SK-N-SH treated with all-trans-retinoic acid at 6 μM for 48 hours (cell line): ENCODE results near the gene ALG8.

Source experiments
- ATAC-seq: fragments of 200-7000 bp; cut with Tn5 transposase; 3 replicates; pipeline ENCODE4 v1.9.1; 2020; ENCODE audit warnings: mild to moderate bottlenecking, moderate library complexity
- ARNTL ChIP-seq: fragments of 450-650 bp; formaldehyde crosslinking; IDR thresholded peaks from 2 replicates; pipeline ENCODE4 v1.5.0; 2020; ENCODE audit warnings: low read depth, mild to moderate bottlenecking, moderate library complexity, borderline replicate concordance
- BACH2 ChIP-seq: fragments of 250-450 bp; sonication (Bioruptor Pico); IDR thresholded peaks from 2 replicates; pipeline ENCODE4 v1.9.0; 2021; ENCODE audit warnings: mild to moderate bottlenecking, borderline replicate concordance
- CSDC2 ChIP-seq: fragments of 250-450 bp; sonication (Bioruptor Pico); IDR thresholded peaks from 2 replicates; pipeline ENCODE4 v1.5.0; 2020; ENCODE audit warnings: mild to moderate bottlenecking, moderate library complexity
- ESRRG ChIP-seq: fragments of 250-450 bp; sonication (Bioruptor Pico); IDR thresholded peaks from 2 replicates; pipeline ENCODE4 v1.6.1; 2021; ENCODE audit warnings: mild to moderate bottlenecking
- GLIS3 ChIP-seq: fragments of 250-450 bp; sonication (Bioruptor Pico); IDR thresholded peaks from 2 replicates; pipeline ENCODE4 v1.5.0; 2020; ENCODE audit warnings: mild to moderate bottlenecking, moderate library complexity
- ISL1 ChIP-seq: fragments of 250-450 bp; sonication (Bioruptor Pico); IDR thresholded peaks from 2 replicates; pipeline ENCODE4 v2.1.2; 2022; ENCODE audit warnings: mild to moderate bottlenecking, moderate library complexity
- OSR1 ChIP-seq: fragments of 250-450 bp; sonication (Bioruptor Pico); IDR thresholded peaks from 2 replicates; pipeline ENCODE4 v1.8.0; 2022; ENCODE audit warnings: moderate library complexity, mild to moderate bottlenecking, inconsistent platforms
- PATZ1 ChIP-seq: fragments of 250-450 bp; sonication (Bioruptor Pico); IDR thresholded peaks from 2 replicates; pipeline ENCODE4 v1.8.0; 2020; ENCODE audit warnings: mild to moderate bottlenecking, moderate library complexity, borderline replicate concordance
- PPARA ChIP-seq: fragments of 250-450 bp; sonication (Bioruptor Pico); IDR thresholded peaks from 2 replicates; pipeline ENCODE4 v1.5.0; 2020; ENCODE audit warnings: mild to moderate bottlenecking, borderline replicate concordance
- RARB ChIP-seq: fragments of 250-450 bp; sonication (Bioruptor Pico); IDR thresholded peaks from 2 replicates; pipeline ENCODE4 v1.8.0; 2021; ENCODE audit warnings: mild to moderate bottlenecking, moderate library complexity
- SNAI2 ChIP-seq: fragments of 250-450 bp; sonication (Bioruptor Pico); IDR thresholded peaks from 2 replicates; pipeline ENCODE4 v1.5.0; 2020; ENCODE audit warnings: mild to moderate bottlenecking, moderate library complexity
- TCF4 ChIP-seq: fragments of 250-450 bp; sonication (Bioruptor Pico); IDR thresholded peaks from 2 replicates; pipeline ENCODE4 v1.8.0; 2021; ENCODE audit warnings: mild to moderate bottlenecking, moderate library complexity, borderline replicate concordance
- TOX ChIP-seq: fragments of 250-450 bp; sonication (Bioruptor Pico); IDR thresholded peaks from 2 replicates; pipeline ENCODE4 v1.8.0; 2021; ENCODE audit warnings: mild to moderate bottlenecking, moderate library complexity, borderline replicate concordance
- TSHZ2 ChIP-seq: fragments of 250-450 bp; sonication (Bioruptor Pico); IDR thresholded peaks from 2 replicates; pipeline ENCODE4 v1.5.0; 2020; ENCODE audit warnings: mild to moderate bottlenecking, moderate library complexity
- ZC3H10 ChIP-seq: fragments of 250-450 bp; sonication (Bioruptor Pico); IDR thresholded peaks from 2 replicates; pipeline ENCODE4 v1.5.1; 2021; ENCODE audit warnings: mild to moderate bottlenecking, moderate library complexity
- ZFP3 ChIP-seq: fragments of 250-450 bp; sonication (Bioruptor Pico); IDR thresholded peaks from 2 replicates; pipeline ENCODE4 v1.5.0; 2020; ENCODE audit warnings: mild to moderate bottlenecking, moderate library complexity
- ZFP30 ChIP-seq: fragments of 450-650 bp; formaldehyde crosslinking; IDR thresholded peaks from 2 replicates; pipeline ENCODE4 v1.5.0; 2022; ENCODE audit warnings: mild to moderate bottlenecking, moderate library complexity
- ZNF565 ChIP-seq: fragments of 450-650 bp; formaldehyde crosslinking; conservative IDR thresholded peaks from 2 replicates; pipeline ENCODE4 v1.5.0; 2020; ENCODE audit warnings: low read depth, mild to moderate bottlenecking, moderate library complexity
- ZNF70 ChIP-seq: fragments of 450-650 bp; formaldehyde crosslinking; IDR thresholded peaks from 2 replicates; pipeline ENCODE4 v1.5.0; 2020; ENCODE audit warnings: mild to moderate bottlenecking, moderate library complexity
- ZNF8 ChIP-seq: fragments of 450-650 bp; formaldehyde crosslinking; IDR thresholded peaks from 2 replicates; pipeline ENCODE4 v1.5.0; 2020; ENCODE audit warnings: mild to moderate bottlenecking, moderate library complexity
- TF ChIP-seq, protein P1 (sequence below): fragments of 250-450 bp; sonication (Bioruptor Pico); IDR thresholded peaks from 2 replicates; pipeline ENCODE4 v1.5.1; 2021; ENCODE audit warnings: mild to moderate bottlenecking, moderate library complexity
- TF ChIP-seq, protein P2 (sequence below): fragments of 250-450 bp; sonication (Bioruptor Pico); IDR thresholded peaks from 2 replicates; pipeline ENCODE4 v1.8.0; 2021; ENCODE audit warnings: low read depth, mild to moderate bottlenecking, moderate library complexity, borderline replicate concordance

Gene ALG8

DNA sequence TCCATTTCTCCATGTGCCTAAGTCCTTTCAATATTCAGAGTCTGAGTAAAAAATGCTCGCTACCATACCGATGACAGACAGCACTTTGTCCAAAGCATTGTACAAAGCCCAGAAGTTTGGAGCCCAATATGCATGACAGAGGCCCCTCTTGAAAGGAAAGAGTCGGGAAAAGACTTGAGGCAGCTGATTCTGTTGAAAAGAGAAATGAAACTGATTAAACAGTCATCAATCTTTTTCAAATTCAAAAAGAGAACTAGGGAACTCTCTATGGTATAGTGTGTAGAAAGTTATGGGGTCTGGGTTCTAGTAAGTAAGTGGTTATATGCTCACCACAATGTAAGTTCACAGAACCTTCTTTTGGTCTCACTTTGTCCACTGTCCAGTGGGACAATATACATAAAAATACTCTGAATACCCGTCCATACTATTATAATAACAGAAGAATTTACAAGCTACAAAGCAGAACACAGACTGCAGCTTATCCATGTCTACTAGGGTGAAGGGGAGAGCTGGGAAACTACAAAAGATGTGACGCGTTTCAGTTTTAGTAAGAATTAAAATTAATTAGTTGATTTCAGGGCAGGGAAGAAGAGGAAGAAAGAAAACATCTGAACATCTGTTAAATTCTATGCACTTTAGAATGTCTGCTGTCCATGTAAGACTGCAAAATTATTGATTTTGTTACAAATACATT, 26.7 kb downstream of the ALG8 start (continued):
- TF ChIP-seq CSDC2 (CRISPR knock-in tag) = no peak
- TF ChIP-seq, all 23 proteins: peak for 0

GRCh38 chr11:78111298-78111697, 28.1 kb downstream of the ALG8 start:
- TF ChIP-seq ZFP3 (no peak), ISL1 (CRISPR knock-in tag) (no peak), CSDC2 (CRISPR knock-in tag) (no peak), ESRRG (no peak), ARNTL (CRISPR knock-in tag) (no peak), PPARA (no peak)
- ATAC-seq = no peak

DNA sequence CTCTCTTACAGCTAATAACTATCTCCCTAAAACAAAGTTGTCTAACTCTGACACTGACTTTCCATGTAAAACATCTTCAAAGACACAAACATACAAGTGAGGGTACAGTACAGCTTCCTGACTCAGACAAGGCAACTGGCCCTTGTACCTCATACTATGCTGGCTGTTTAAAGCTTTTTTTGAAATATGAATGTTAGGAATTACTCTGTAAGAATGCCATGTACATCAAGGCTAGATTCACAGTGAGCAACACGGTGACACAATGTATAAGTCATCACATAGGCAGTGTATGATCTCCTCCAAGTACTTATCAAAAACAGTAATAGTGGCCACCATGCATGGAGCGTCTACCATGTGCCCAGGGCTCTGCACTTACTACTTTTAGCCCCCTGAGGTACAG, 28.6 kb downstream of the ALG8 start:
- TF ChIP-seq ZNF70 (CRISPR knock-in tag) = no peak
- TF ChIP-seq PATZ1 (CRISPR knock-in tag) = no peak
- no peak for TF ChIP-seq CSDC2 (CRISPR knock-in tag)
- TF ChIP-seq TCF4 (CRISPR knock-in tag) = no peak
- TF ChIP-seq, protein P1, sequence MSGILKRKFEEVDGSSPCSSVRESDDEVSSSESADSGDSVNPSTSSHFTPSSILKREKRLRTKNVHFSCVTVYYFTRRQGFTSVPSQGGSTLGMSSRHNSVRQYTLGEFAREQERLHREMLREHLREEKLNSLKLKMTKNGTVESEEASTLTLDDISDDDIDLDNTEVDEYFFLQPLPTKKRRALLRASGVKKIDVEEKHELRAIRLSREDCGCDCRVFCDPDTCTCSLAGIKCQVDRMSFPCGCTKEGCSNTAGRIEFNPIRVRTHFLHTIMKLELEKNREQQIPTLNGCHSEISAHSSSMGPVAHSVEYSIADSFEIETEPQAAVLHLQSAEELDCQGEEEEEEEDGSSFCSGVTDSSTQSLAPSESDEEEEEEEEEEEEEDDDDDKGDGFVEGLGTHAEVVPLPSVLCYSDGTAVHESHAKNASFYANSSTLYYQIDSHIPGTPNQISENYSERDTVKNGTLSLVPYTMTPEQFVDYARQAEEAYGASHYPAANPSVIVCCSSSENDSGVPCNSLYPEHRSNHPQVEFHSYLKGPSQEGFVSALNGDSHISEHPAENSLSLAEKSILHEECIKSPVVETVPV (CRISPR knock-in tag) = no peak
- TF ChIP-seq, protein P2, sequence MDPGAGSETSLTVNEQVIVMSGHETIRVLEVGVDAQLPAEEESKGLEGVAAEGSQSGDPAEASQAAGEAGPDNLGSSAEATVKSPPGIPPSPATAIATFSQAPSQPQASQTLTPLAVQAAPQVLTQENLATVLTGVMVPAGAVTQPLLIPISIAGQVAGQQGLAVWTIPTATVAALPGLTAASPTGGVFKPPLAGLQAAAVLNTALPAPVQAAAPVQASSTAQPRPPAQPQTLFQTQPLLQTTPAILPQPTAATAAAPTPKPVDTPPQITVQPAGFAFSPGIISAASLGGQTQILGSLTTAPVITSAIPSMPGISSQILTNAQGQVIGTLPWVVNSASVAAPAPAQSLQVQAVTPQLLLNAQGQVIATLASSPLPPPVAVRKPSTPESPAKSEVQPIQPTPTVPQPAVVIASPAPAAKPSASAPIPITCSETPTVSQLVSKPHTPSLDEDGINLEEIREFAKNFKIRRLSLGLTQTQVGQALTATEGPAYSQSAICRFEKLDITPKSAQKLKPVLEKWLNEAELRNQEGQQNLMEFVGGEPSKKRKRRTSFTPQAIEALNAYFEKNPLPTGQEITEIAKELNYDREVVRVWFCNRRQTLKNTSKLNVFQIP (CRISPR knock-in tag) = no peak
- no peak for ATAC-seq

DNA sequence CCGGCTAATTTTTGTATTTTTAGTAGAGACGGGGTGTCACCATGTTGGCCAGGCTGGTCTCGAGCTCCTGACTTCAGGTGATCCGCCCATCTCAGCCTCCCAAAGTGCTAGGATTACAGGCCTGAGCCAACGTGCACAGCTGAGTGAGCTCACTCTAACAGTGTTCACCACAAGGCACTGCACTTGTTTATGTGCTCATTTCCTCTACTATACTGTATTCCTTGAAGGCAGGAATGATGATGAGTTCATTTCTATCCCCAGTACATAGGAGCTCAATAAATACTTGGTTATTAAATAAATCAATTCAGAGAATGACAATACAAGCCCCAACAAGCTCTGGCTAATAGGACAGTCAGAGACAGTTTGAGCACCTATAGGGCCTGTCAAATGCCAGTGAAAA, 29.1 kb downstream of the ALG8 start:
- no peak for ATAC-seq
- TF ChIP-seq ZC3H10 (CRISPR knock-in tag) = no peak
- TF ChIP-seq BACH2 (CRISPR knock-in tag) = no peak
- TF ChIP-seq GLIS3 (CRISPR knock-in tag) = no peak
- no peak for TF ChIP-seq ZNF70 (CRISPR knock-in tag)
- no peak for TF ChIP-seq SNAI2 (CRISPR knock-in tag)
- no peak for TF ChIP-seq TSHZ2 (CRISPR knock-in tag)
- TF ChIP-seq RARB (CRISPR knock-in tag) = no peak

GRCh38 chr11:78109081-78110015, 30.1 kb downstream of the ALG8 start:
- ATAC-seq = no peak
- TF ChIP-seq TOX (CRISPR knock-in tag) (no peak), OSR1 (CRISPR knock-in tag) (no peak), TCF4 (CRISPR knock-in tag) (no peak), PATZ1 (CRISPR knock-in tag) (no peak), ZNF70 (CRISPR knock-in tag) (no peak), ZFP3 (no peak), GLIS3 (CRISPR knock-in tag) (no peak), ESRRG (no peak), ZNF565 (CRISPR knock-in tag) (no peak), ZFP30 (CRISPR knock-in tag) (no peak), CSDC2 (CRISPR knock-in tag) (no peak), ZNF8 (CRISPR knock-in tag) (no peak)
- TF ChIP-seq, protein P1 (CRISPR knock-in tag) = no peak
